Ovary (tissue), 9 donors: Measurements from ENCODE around the gene ATP5ME. TPM values are rescaled to one million over a fixed set of nuclear protein-coding genes. Genes with fewer than 3 reads are reported as not detected.

ENCODE experiments used
- DNase-seq, 5 donors: peaks; one replicate each; pipeline ENCODE4 v3.0.0-alpha.2; 2019 to 2020
- H3K27ac ChIP-seq, 2 donors: fragments of 200-600 bp; one replicate each; pipeline versions ENCODE4 v1.5.1 to v1.8.0; 2019 to 2022
- H3K27me3 ChIP-seq: fragments of 200-600 bp; one replicate; pipeline ENCODE4 v1.8.0; 2022
- H3K36me3 ChIP-seq: fragments of 200-600 bp; sonication (generic); one replicate; pipeline ENCODE4 v1.5.1; 2019
- H3K4me1 ChIP-seq: one replicate; pipeline ENCODE4 v1.8.1; 2013; ENCODE audit warnings: mild to moderate bottlenecking, moderate library complexity; ENCODE audit not compliant: insufficient read depth
- H3K4me3 ChIP-seq: fragments of 200-600 bp; sonication (generic); one replicate; pipeline ENCODE4 v1.5.1; 2017
- H3K9me3 ChIP-seq, 2 donors: fragments of 200-600 bp in 1 of 2; sonication (generic) in 1 of 2; one replicate each; pipeline versions ENCODE4 v1.5.1 to v1.8.1; 2013 to 2019; ENCODE audit warnings: mild to moderate bottlenecking in 1 of 2, moderate library complexity in 1 of 2
- EP300 ChIP-seq: sonication (generic); formaldehyde crosslinking; IDR thresholded peaks from one replicate; pipeline ENCODE4 v1.6.1; 2017; ENCODE audit warnings: antibody characterized with exemption
- POLR2A ChIP-seq: fragments of 450-650 bp; IDR thresholded peaks from one replicate; pipeline ENCODE4 v1.6.1; 2017; ENCODE audit warnings: antibody characterized with exemption, mild to moderate bottlenecking, moderate library complexity
- WGBS, 3 donors: extraction: QIAGEN DNeasy Blood & Tissue Kit in 1 of 3; methylation state at CpG; one replicate each; pipeline versions ENCODE4 v1.1.5 to v1.1.7; 2013 to 2017; 5-methylcytosine and 5-hydroxymethylcytosine counted together
- intact Hi-C, 4 donors: fragments of 100-400 bp; cut with DNase I; formaldehyde crosslinking; loops; one replicate each; pipeline versions ENCODE4 v1.11.0 to v1.15.1; 2022 to 2023
- polyA plus RNA-seq, 2 donors: library from polyadenylated mRNA; stranded (reverse); fragments of 200-250 nt in 1 of 2; fragments of 350-450 nt in 1 of 2; fragmentation: Illumina TruSeq in 1 of 2; extraction: RNeasy Lipid Tissue Mini Kit (QIAGEN cat#74804) in 1 of 2; gene quantifications; one replicate each; pipeline ENCODE4 v1.2.3, GENCODE V29; 2013 to 2014
- total RNA-seq, 7 donors: library from RNA; depleted of rRNA in 2 of 7; stranded (reverse); fragments of >200 nt in 2 of 7; fragmentation: NEBNext Ultra II Directional in 3 of 7; extraction: Animal tissue kit (Norgen Biotek cat#: 25700) in 3 of 7; gene quantifications; one replicate each; pipeline versions ENCODE4 v1.1.0 to v1.2.4, GENCODE V29; 2016 to 2023
- TF ChIP-seq, protein P1 (sequence below), 3 donors: fragments of 450-650 bp in 2 of 3; fragments of 200-600 bp in 1 of 3; IDR thresholded peaks; one replicate each; pipeline versions ENCODE4 v1.5.1 to v1.8.0; 2016 to 2022; ENCODE audit warnings: antibody characterized with exemption in 3 of 3, mild to moderate bottlenecking in 1 of 3
- donor health status: DM: no; HTN: no; CAD: no; lungs with moderate emphysema.
- donor health status: DM: no; HTN: no; CAD: no.
- donor health status: Bipolar disorder and iron deficiency.
- donor health status: DM: yes; HTN: yes; CAD: no.
- donor health status: DM: no; HTN: no; CAD: no.
- donor health status: DM: yes; HTN: yes; CAD: no.

Gene ATP5ME
- total and polyA plus RNA-seq, 9 donors, result 180 to 359 (median 207) TPM

DNA sequence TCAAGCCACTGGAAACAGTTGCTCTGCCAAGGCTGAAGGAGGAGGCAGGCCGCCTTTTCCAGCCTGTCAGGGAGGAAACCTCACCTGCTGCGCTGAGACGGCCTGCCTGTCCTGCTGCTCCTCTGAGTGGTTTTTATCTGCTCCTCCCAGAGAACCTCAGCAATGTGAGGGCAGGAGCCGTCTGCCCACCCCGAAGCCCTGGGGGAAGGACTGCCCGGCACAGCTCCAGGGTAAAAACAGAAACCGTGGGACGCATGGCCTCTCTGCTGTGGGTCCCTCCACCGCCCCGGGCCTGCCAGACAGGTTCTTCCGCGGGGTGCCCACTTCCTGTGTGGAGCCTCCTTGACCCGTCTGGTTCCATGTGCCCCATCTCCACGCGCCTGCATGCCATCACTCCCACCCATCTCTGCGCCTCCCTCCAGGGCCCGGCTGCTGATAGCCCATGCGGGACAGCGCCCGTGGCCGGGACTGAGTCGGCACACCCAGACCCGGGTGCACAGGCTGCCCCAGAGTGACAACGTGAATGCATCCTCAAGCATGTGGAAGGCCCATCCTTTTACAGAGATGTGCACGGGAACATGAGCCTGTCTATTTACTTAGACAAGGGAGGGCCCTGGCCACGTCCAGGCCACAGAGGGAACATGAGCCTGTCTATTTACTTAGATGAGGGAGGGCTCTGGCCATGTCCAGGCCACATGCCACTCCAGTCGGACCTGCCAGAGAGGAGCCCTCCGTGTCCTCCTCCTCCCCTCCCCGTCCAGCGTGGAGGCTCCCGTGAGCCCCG is 18.9 kb upstream of the ATP5ME start:
- Histone ChIP-seq H3K27me3 (no peaks in the 10 kb centered on the region), H3K36me3 (no peaks in the 10 kb centered on the region), H3K4me3 (no peak overlapping the region), H3K9me3 (no peaks in the 10 kb centered on the region), H3K27ac (no peak overlapping the region), H3K4me1 (no peaks in the 10 kb centered on the region)
- TF ChIP-seq EP300 (no peak), POLR2A (no peak)
- TF ChIP-seq, protein P1, sequence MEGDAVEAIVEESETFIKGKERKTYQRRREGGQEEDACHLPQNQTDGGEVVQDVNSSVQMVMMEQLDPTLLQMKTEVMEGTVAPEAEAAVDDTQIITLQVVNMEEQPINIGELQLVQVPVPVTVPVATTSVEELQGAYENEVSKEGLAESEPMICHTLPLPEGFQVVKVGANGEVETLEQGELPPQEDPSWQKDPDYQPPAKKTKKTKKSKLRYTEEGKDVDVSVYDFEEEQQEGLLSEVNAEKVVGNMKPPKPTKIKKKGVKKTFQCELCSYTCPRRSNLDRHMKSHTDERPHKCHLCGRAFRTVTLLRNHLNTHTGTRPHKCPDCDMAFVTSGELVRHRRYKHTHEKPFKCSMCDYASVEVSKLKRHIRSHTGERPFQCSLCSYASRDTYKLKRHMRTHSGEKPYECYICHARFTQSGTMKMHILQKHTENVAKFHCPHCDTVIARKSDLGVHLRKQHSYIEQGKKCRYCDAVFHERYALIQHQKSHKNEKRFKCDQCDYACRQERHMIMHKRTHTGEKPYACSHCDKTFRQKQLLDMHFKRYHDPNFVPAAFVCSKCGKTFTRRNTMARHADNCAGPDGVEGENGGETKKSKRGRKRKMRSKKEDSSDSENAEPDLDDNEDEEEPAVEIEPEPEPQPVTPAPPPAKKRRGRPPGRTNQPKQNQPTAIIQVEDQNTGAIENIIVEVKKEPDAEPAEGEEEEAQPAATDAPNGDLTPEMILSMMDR (IDR thresholded peaks at IDR 0.05), result no peak
- intact Hi-C loops, result no loop called here
- WGBS, 3 donors, result 61 to 74% (median 63%) methylated on average over 31 to 32 of the region's 32 CpGs
- DNase-seq, result no peak

DNA sequence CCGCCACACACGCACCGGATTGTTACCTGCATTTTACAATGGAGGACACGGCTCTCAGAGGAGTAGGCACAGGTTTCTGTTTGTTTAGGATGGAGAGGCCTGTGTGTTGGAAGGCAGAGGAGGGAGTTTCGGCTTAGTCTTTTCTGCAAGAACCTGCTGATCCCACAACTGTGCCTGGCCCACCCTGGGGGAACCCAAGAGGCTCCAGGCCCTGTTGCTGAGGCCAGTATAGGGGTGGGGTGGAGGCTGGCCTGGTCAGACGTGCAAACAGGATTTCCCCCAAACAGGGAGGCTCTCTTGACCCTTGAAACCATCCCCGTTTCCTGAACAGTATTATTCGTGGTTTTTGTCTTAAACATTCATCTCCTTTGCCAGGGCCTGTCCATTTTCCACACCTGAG is 15.6 kb upstream of the ATP5ME start:
- intact Hi-C loops, result no loop called here
- Histone ChIP-seq H3K27ac (no peak overlapping the region), H3K9me3 (no peaks in the 10 kb centered on the region), H3K36me3 (no peaks in the 10 kb centered on the region), H3K4me3 (no peak overlapping the region), H3K4me1 (no peaks in the 10 kb centered on the region), H3K27me3 (no peaks in the 10 kb centered on the region)
- WGBS, 3 donors, result 90 to 93% (median 91%) methylated on average over 8 of the region's 8 CpGs
- no peak for DNase-seq
- no peak for TF ChIP-seq EP300
- TF ChIP-seq, protein P1 (IDR thresholded peaks at IDR 0.05), result no peak
- TF ChIP-seq POLR2A, result no peak

GRCh38 chr4:688854-689681 is 15.0 kb upstream of the ATP5ME start, which contains the start of gene SLC49A3:
Gene SLC49A3, minus strand, starts transcription at chr4:689151. Its CDS starts 24 bp downstream, at chr4:689127.
- Histone ChIP-seq H3K4me3 (peak within 1 kb of the TSS; percentile 11), H3K27ac (no peak within 1 kb of the TSS), H3K9me3 (no peaks in the 10 kb centered on the region), H3K27me3 (no peaks in the 10 kb centered on the region), H3K4me1 (no peaks in the 10 kb centered on the region), H3K36me3 (no peaks in the 10 kb centered on the region)
- intact Hi-C loops, result no loop called here
- TF ChIP-seq, protein P1 (IDR thresholded peaks at IDR 0.05), result no peak
- TF ChIP-seq POLR2A (no peak), EP300 (no peak)
- WGBS, 3 donors, result 13 to 15% (median 13%) methylated on average over 48 to 59 of the region's 59 CpGs
- DNase-seq, result peak in 2 of 5 donors; percentile 26

GRCh38 chr4:687971-688853 is 14.1 kb upstream of the ATP5ME start:
- intact Hi-C loops, result no loop called here
- Histone ChIP-seq H3K27me3 (no peaks in the 10 kb centered on the region), H3K4me1 (no peaks in the 10 kb centered on the region), H3K27ac (no peak overlapping the region), H3K36me3 (no peaks in the 10 kb centered on the region), H3K4me3 (peak overlapping the region; percentile 11), H3K9me3 (no peaks in the 10 kb centered on the region)
- peak in 1 of 5 donors; percentile 20 for DNase-seq
- no peak for TF ChIP-seq POLR2A
- TF ChIP-seq EP300, result no peak
- TF ChIP-seq, protein P1 (IDR thresholded peaks at IDR 0.05), result no peak
- WGBS, 3 donors, result 75 to 79% (median 79%) methylated on average over 25 to 26 of the region's 26 CpGs
